Fibroblast of lung (primary cell): ENCODE data around the gene VSIG4.

Experiments used
- CTCF ChIP-seq, 2 donors: IDR thresholded peaks in 1 of 2; conservative IDR thresholded peaks in 1 of 2; 1 replicate in 1 of 2; 2 replicates in 1 of 2; pipeline ENCODE4 v1.5.1; 2011 to 2012; ENCODE audit warnings: low read length in 2 of 2, control low read depth in 1 of 2, inconsistent platforms in 1 of 2, low read depth in 1 of 2, mild to moderate bottlenecking in 1 of 2
- EZH2 ChIP-seq: IDR thresholded peaks from 2 replicates; pipeline ENCODE4 v1.5.1; 2012; ENCODE audit warnings: low read length, control low read depth, mild to moderate bottlenecking; ENCODE audit errors: missing control alignments

DNA sequence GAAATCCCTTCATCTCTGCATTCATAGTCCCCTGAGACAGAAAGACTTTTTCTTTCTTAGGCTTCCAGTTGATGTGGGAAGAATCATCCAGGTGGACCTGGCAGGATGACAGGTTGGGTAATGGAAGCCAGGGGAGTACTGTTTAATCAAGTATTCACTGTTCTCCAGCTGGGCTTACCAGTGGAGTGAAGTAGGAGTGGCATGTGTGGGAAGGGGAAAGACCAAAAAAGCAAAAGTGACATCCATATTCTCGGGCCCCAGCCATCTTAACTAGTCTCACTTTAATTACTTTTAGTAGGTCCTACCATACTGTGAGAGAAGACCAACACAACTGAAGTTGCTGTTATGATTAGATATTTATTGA lies 18.5 kb downstream of the VSIG4 start:
- no peak for TF ChIP-seq CTCF (conservative IDR thresholded peaks at IDR 0.05 in 1 of 2, IDR thresholded peaks at IDR 0.05 in 1 of 2; ENCODE audit: low read depth in 1 of 2, low read length in 2 of 2)
- TF ChIP-seq EZH2: no peak
